Karpas-422 (cell line): ENCODE measurements around the gene TMED10. TPM values are rescaled to one million over a fixed set of nuclear protein-coding genes. Genes with fewer than 3 reads are reported as not detected.

Experiments used
- DNase-seq: peaks from one replicate; pipeline ENCODE4 v3.0.0-alpha.2; 2015
- H2AFZ ChIP-seq: fragments of 200-600 bp; sonication (generic); 2 replicates; pipeline ENCODE4 v1.6.1; 2014; ENCODE audit warnings: antibody characterized with exemption, low read length, mixed read lengths
- H3K27ac ChIP-seq: fragments of 200-600 bp; sonication (generic); 2 replicates; pipeline ENCODE4 v1.5.1; 2014; ENCODE audit warnings: mild to moderate bottlenecking, low read length, moderate library complexity
- H3K27me3 ChIP-seq: fragments of 200-600 bp; sonication (generic); 2 replicates; pipeline ENCODE4 v1.6.1; 2014; ENCODE audit warnings: low read length, mixed read lengths
- H3K36me3 ChIP-seq: fragments of 200-600 bp; sonication (generic); 2 replicates; pipeline ENCODE4 v1.6.1; 2014; ENCODE audit warnings: low read length, mixed read lengths; ENCODE audit not compliant: insufficient read depth
- H3K4me1 ChIP-seq: fragments of 200-600 bp; sonication (generic); 2 replicates; pipeline ENCODE4 v1.6.1; 2014; ENCODE audit warnings: mild to moderate bottlenecking, low read length, mixed read lengths
- H3K4me2 ChIP-seq: fragments of 200-600 bp; sonication (generic); 2 replicates; pipeline ENCODE4 v1.6.1; 2014; ENCODE audit warnings: low read length, low read depth, mild to moderate bottlenecking; ENCODE audit not compliant: poor library complexity, severe bottlenecking
- H3K4me3 ChIP-seq: fragments of 200-600 bp; sonication (generic); 2 replicates; pipeline ENCODE4 v1.5.1; 2014; ENCODE audit warnings: mild to moderate bottlenecking, antibody characterized with exemption, low read length, mixed read lengths
- H3K79me2 ChIP-seq: fragments of 200-600 bp; sonication (generic); 2 replicates; pipeline ENCODE4 v1.6.1; 2014; ENCODE audit warnings: mild to moderate bottlenecking, low read length, mixed read lengths
- H3K9ac ChIP-seq: fragments of 200-600 bp; sonication (generic); 2 replicates; pipeline ENCODE4 v1.6.0; 2014; ENCODE audit warnings: low read length
- H3K9me2 ChIP-seq: fragments of 200-600 bp; sonication (generic), shearing (Covaris generic); replicated peaks from 2 replicates; pipeline ENCODE4 v1.6.0; 2014; ENCODE audit warnings: mild to moderate bottlenecking, low read length, moderate library complexity; ENCODE audit not compliant: insufficient read depth
- H3K9me3 ChIP-seq: fragments of 300-700, 200-600 bp; sonication (generic); 2 replicates; pipeline ENCODE4 v1.6.1; 2014; ENCODE audit warnings: low read length, mixed read lengths
- H4K20me1 ChIP-seq: fragments of 200-600 bp; sonication (generic); 2 replicates; pipeline ENCODE4 v1.6.1; 2014; ENCODE audit warnings: mild to moderate bottlenecking, antibody characterized with exemption, low read length, low read depth; ENCODE audit not compliant: insufficient read depth
- total RNA-seq: library from RNA; depleted of rRNA; stranded (reverse); fragments of >200 nt; shearing (Covaris generic); gene quantifications from 2 replicates; pipeline ENCODE4 v1.2.3, GENCODE V29; 2014; ENCODE audit warnings: low replicate concordance

TMED10 gene
- total RNA-seq, 1 experiment from 2014 or later = 349 TPM

DNA sequence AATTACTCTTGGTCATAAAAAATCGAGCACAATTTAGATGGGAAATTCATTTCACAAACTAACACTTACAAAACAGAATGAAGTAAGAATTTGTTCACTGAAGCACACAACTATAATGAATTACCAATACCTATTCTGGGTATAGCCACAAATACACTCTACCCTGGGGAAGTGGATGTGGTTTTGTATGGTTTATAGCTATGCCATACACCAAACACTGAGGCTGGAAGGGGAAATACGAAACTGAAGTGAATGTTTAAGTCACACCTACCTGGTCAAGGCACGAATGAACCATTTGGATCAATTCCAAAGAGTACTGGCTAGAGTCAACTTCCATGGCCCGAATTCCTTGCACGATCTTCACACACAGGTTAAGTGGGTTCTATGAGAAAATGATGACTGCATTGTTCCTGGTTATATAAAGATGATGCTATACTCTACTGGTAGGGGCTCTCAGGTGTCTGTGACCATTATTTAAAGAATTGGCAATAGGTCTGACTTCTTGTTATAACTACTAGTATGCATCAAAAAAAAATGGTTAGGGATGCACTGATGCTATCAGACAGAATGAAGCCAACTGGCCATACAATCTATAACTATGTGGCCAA, 62.4 kb downstream of the TMED10 start:
- Histone ChIP-seq H3K9ac (no peak overlapping the region), H2AFZ (no peak overlapping the region), H3K9me2 (no peaks in the 10 kb centered on the region), H3K4me2 (no peak overlapping the region), H3K4me3 (no peak overlapping the region), H3K79me2 (peaks cover 11% of the 10 kb centered on the region; the same call in 1 of the 2 replicates), H3K27ac (no peak overlapping the region), H3K27me3 (no peaks in the 10 kb centered on the region), H4K20me1 (no peaks in the 10 kb centered on the region), H3K9me3 (no peaks in the 10 kb centered on the region), H3K36me3 (peaks cover 85% of the 10 kb centered on the region), H3K4me1 (peaks cover 15% of the 10 kb centered on the region)
- no peak for DNase-seq

DNA sequence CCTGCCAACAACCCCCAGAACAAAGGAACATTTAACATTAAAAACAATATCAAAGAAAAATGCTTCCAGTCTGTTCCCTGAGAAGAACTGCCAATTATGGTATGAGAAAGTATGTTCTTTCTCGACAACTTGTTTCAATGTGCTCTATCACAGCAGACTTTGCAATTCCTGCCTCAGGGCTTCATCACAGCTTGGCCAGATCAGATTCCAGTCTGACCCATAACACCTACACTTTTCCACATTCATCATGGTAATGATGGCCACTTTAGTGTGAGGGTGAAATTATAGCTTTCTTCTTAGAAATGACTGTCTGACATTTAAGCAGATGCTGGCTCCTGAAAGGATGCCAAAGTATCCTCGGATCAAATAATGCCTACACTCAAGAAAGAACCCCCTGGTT, 66.5 kb downstream of the TMED10 start:
- no peak for DNase-seq
- Histone ChIP-seq H3K79me2 (no peaks in the 10 kb centered on the region), H3K27me3 (no peaks in the 10 kb centered on the region), H3K36me3 (peaks cover 84% of the 10 kb centered on the region), H3K4me2 (no peak overlapping the region), H3K4me1 (no peaks in the 10 kb centered on the region), H3K9me3 (no peaks in the 10 kb centered on the region), H2AFZ (no peak overlapping the region), H3K4me3 (no peak overlapping the region), H4K20me1 (no peaks in the 10 kb centered on the region), H3K9ac (no peak overlapping the region), H3K9me2 (no peaks in the 10 kb centered on the region), H3K27ac (no peak overlapping the region)

GRCh38 chr14:75107186-75107585, 69.2 kb downstream of the TMED10 start:
- no peaks in the 10 kb centered on the region for H3K4me1 ChIP-seq
- no peaks in the 10 kb centered on the region for H4K20me1 ChIP-seq
- no peak overlapping the region for H3K4me3 ChIP-seq
- no peaks in the 10 kb centered on the region for H3K9me2 ChIP-seq
- H3K27me3 ChIP-seq = no peaks in the 10 kb centered on the region
- no peak overlapping the region for H3K9ac ChIP-seq
- no peaks in the 10 kb centered on the region for H3K79me2 ChIP-seq
- no peak overlapping the region for H3K4me2 ChIP-seq
- H3K36me3 ChIP-seq = peaks cover 73% of the 10 kb centered on the region
- no peak for DNase-seq
- no peak overlapping the region for H2AFZ ChIP-seq
- no peaks in the 10 kb centered on the region for H3K9me3 ChIP-seq
- H3K27ac ChIP-seq = no peak overlapping the region

DNA sequence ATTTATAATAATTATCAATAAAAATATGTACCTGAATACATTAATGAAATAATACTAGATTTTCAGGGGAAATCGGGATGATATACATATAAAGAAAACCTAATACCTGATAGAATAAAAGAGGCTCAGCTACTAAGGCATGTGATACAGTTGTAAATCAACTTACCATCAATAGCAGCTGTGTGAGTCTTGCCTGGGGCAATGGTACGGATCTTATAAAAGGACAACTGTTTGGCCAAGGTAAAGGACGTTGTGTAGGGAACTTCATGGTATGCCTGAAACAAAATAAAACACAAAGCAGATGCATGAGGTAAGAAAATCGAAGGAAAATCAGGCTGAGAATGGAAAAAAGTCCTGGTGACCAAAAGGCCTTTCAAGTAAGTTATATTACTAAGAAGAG, 74.9 kb downstream of the TMED10 start:
- no peaks in the 10 kb centered on the region for H3K4me1 ChIP-seq
- DNase-seq = no peak
- H3K36me3 ChIP-seq = peaks cover 64% of the 10 kb centered on the region
- no peak overlapping the region for H3K4me3 ChIP-seq
- no peaks in the 10 kb centered on the region for H3K9me3 ChIP-seq
- no peak overlapping the region for H3K27ac ChIP-seq
- no peaks in the 10 kb centered on the region for H4K20me1 ChIP-seq
- no peak overlapping the region for H3K4me2 ChIP-seq
- no peaks in the 10 kb centered on the region for H3K27me3 ChIP-seq
- no peak overlapping the region for H3K9ac ChIP-seq
- H2AFZ ChIP-seq = no peak overlapping the region
- no peaks in the 10 kb centered on the region for H3K9me2 ChIP-seq
- H3K79me2 ChIP-seq = peaks cover 5% of the 10 kb centered on the region; the same call in 1 of the 2 replicates

DNA sequence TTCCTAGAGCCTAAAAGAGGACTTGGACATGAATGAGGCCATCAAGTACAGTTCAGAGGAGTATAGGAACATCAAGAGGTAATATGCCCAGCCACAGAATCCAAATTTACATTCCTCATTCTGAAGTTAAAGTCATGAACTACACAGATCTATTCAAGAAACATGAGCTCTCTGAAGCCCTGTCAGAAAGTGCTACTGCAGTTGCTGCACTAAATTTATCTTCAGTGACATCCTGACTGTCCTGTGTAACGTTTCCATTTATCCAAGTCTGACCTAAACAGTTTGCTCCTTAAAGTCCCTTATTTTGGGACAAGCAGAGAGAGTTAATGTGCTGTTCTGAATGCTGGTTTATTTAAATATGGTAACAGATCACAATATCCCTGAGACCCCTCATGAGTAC, 77.7 kb downstream of the TMED10 start:
- Histone ChIP-seq H3K79me2 (peaks cover 5% of the 10 kb centered on the region; the same call in 1 of the 2 replicates), H3K9ac (no peak overlapping the region), H2AFZ (no peak overlapping the region), H3K27ac (no peak overlapping the region), H3K27me3 (no peaks in the 10 kb centered on the region), H3K4me1 (no peaks in the 10 kb centered on the region), H3K36me3 (peaks cover 71% of the 10 kb centered on the region), H3K9me2 (no peaks in the 10 kb centered on the region), H3K9me3 (no peaks in the 10 kb centered on the region), H4K20me1 (no peaks in the 10 kb centered on the region), H3K4me3 (no peak overlapping the region), H3K4me2 (no peak overlapping the region)
- no peak for DNase-seq

DNA sequence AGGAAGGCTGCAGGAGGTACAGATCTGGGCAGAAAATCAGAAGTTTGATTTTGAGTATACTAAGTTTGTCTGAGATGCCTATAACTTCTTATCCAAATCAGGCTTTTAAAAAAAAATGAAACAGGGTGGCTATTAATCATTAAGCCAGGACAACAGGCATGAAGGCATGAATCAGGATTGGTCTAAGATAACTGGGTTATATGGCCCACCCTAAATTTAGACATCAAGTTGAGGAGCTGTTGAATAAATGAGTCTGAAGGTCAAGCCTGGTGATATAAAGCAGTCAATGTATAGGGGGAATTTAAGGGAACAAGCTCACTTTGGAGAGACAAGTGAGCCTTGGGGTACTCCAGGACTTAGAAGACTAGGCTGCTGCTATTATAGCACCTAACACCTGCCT, 78.2 kb downstream of the TMED10 start:
- peaks cover 69% of the 10 kb centered on the region for H3K36me3 ChIP-seq

DNA sequence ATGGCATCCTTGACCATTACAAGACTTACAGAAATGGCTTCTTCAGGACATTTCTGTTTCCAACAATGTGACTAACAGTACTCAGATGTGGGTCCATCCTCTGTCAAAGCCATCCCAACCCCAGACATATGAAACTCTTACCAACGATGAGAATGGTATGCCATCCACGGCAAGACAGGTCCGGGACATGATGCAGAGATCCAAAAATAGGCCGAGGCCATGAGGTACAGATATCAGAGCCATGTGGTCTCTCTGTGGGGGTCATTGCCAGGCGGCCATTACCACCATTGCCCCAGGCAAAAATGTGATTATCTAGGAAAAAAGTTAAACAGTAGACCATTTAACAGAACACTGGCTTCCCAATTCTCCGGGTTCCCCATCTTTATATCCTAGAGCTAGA, 79.5 kb downstream of the TMED10 start:
- no peak overlapping the region for H2AFZ ChIP-seq
- H4K20me1 ChIP-seq = no peaks in the 10 kb centered on the region
- DNase-seq = no peak
- no peaks in the 10 kb centered on the region for H3K27me3 ChIP-seq
- H3K9me3 ChIP-seq = no peaks in the 10 kb centered on the region
- H3K4me1 ChIP-seq = no peaks in the 10 kb centered on the region
- no peaks in the 10 kb centered on the region for H3K9me2 ChIP-seq
- H3K36me3 ChIP-seq = peaks cover 70% of the 10 kb centered on the region
- H3K4me3 ChIP-seq = no peak overlapping the region
- peaks cover 5% of the 10 kb centered on the region; the same call in 1 of the 2 replicates for H3K79me2 ChIP-seq
- no peak overlapping the region for H3K9ac ChIP-seq
- no peak overlapping the region for H3K4me2 ChIP-seq
- H3K27ac ChIP-seq = no peak overlapping the region

More for the DNA sequence above, 78.2 kb downstream of the TMED10 start:
- DNase-seq = no peak
- no peaks in the 10 kb centered on the region for H4K20me1 ChIP-seq
- no peak overlapping the region for H3K27ac ChIP-seq
- H3K9me2 ChIP-seq = no peaks in the 10 kb centered on the region
- no peaks in the 10 kb centered on the region for H3K27me3 ChIP-seq
- no peaks in the 10 kb centered on the region for H3K4me1 ChIP-seq
- H3K4me3 ChIP-seq = no peak overlapping the region
- H3K9ac ChIP-seq = no peak overlapping the region
- no peak overlapping the region for H3K4me2 ChIP-seq
- peaks cover 5% of the 10 kb centered on the region; the same call in 1 of the 2 replicates for H3K79me2 ChIP-seq
- no peaks in the 10 kb centered on the region for H3K9me3 ChIP-seq
- H2AFZ ChIP-seq = no peak overlapping the region

- Histone ChIP-seq H3K27me3 (no peaks in the 10 kb centered on the region), H4K20me1 (no peaks in the 10 kb centered on the region), H3K4me3 (no peak overlapping the region), H3K4me2 (no peak overlapping the region), H3K4me1 (no peaks in the 10 kb centered on the region), H3K36me3 (peaks cover 67% of the 10 kb centered on the region), H3K9ac (no peak overlapping the region), H3K27ac (no peak overlapping the region), H2AFZ (no peak overlapping the region), H3K9me2 (no peaks in the 10 kb centered on the region), H3K9me3 (no peaks in the 10 kb centered on the region), H3K79me2 (peaks cover 5% of the 10 kb centered on the region; the same call in 1 of the 2 replicates)
- no peak for DNase-seq
Observed at GRCh38 chr14:75095690-75096089, 80.7 kb downstream of the TMED10 start.
